Skin of body (tissue), 3 donors: ENCODE results near the gene LAMC3. TPM values are rescaled to one million over a fixed set of nuclear protein-coding genes. Genes with fewer than 3 reads are reported as not detected.
"Not testable (repeated sequence)": the region's sequence is repeated elsewhere in the genome, so short reads cannot be mapped to it uniquely, and the experiment has no call there.

ENCODE experiments used
- DNase-seq: peaks from one replicate; lab custom pipeline; 2025; lab: John Stamatoyannopoulos, UW
- small RNA-seq: library from RNA; depleted of rRNA; stranded (forward); fragments of <200 nt; gene quantifications from one replicate; pipeline ENCODE3, GENCODE V24; 2014; ENCODE audit warnings: low replicate concordance
- total RNA-seq: library from RNA; depleted of rRNA; stranded (reverse); fragments of >200 nt; gene quantifications from one replicate; pipeline ENCODE4 v1.2.3, GENCODE V29; 2014

LAMC3 gene
- total RNA-seq, 1 donor from 2014 or later, result 8.1 TPM

GRCh38 chr9:131114084-131114535 lies 105.1 kb downstream of the LAMC3 start:
- no peak for DNase-seq

- DNase-seq, result not testable (repeated sequence)
Observed at GRCh38 chr9:131115360-131115742, 106.4 kb downstream of the LAMC3 start.

DNA sequence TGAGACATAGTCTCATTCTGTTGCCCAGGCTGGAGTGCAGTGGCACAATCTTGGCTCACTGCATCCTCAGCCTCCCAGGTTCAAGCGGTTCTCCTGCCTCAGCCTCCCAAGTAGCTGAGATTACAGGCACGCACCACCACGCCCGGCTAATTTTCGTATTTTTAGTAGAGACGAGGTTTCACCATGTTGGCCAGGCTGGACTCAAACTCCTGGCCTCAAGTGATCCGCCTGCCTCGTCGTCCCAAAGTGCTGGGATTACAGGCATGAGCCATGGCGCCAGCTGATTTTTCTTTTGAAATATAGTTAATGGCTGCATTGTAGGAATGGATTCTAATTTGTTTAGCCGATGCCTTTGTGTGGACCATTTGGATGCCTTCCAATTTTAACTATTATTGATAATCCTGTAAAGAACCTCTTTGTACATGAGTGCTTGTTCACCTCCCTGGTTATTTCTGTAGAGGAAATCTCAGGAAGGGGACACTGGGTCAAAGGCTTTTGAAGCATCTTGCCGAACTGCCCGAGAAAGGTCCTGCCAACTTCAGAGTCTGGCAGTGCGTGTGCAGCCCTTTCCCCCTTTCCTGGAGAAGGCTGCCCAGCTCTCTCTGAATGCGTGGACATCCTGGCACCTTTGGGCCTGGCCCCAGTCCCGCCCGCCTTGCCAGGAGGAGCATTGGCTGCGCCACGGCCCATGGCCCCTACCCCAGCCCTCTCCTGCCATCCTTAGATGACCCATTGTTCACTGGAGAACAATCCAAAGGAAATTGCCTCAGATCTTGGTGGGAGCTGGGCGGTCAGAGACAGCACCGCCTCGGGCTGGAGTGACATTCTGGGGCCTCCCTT lies 107.5 kb downstream of the LAMC3 start:
- no peak for DNase-seq

DNA sequence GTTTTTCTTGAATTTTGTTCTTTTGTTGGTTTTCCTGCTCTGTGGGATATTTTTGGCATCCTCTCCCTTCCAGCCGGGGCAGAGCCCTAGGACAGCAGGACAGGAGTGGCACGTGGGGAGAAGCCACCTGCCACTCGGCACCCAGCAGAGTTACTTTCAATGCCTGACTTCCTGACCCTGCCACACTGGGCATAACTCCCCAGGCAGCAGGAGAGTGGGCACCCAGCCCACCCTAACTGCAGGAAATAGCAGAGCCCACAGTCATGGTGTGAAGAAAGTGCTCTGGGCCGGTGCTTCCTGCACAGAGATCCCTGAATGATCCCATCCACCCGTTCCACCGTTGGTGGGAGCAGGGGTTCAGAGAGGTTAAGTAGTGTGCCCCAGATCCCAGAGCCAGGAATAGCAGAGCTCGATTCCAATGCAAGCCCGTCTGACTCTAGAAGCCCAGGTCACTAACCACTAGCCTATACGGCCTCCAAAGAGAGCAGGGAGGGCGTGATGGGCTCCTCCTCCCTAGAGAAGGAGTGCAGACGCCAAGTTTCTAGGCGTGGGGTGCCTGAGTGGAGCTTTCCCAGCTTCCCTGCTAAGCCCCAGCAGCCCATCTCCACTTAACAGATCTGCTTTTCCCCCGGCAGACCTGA lies 108.3 kb downstream of the LAMC3 start:
- no peak for DNase-seq

- no peak for DNase-seq
Observed at GRCh38 chr9:131117762-131118145, 108.8 kb downstream of the LAMC3 start.

DNA sequence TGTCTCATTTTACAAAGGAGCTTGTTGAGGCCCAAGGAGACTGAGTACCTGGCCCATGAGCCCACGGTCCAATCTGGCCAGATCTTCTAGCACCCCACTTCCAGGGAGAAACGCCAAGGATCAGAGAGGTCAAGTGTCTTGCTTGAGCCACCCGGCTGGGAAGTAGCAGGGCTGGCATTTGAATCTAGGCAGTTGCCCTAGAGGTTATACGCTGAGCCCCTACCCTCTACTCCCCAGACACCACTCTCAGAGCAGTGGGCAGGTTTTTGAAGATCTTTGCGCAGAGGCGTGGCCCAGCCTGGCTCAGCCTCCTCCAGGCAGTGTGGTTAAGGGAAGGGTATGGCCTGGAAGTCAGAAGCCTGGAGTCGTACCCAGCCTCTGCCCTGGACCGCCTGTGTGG lies 110.6 kb downstream of the LAMC3 start:
- no peak for DNase-seq

GRCh38 chr9:131120620-131121228 lies 111.8 kb downstream of the LAMC3 start:
- DNase-seq, result no peak

DNA sequence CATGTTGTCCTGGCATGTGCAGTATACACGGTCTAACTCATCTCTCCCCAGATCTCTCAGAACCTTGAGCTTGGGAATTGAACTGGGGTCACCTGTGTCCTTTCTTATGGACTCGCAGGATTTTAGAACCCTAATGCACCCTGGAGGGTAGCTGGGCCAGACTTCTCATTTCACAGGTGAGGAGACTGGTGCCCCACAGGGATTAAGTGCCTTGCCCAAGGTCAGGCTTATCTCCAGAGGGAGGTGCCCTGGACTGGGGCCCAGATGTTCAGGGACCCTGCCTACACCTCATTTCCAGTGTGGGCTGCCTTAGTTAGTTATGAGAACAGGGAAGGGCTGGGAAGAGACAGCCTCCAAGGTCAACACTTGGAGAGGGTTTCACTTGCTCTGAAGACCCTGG lies 112.4 kb downstream of the LAMC3 start:
- no peak for DNase-seq

GRCh38 chr9:131122158-131122557 lies 113.2 kb downstream of the LAMC3 start:
- no peak for DNase-seq

DNA sequence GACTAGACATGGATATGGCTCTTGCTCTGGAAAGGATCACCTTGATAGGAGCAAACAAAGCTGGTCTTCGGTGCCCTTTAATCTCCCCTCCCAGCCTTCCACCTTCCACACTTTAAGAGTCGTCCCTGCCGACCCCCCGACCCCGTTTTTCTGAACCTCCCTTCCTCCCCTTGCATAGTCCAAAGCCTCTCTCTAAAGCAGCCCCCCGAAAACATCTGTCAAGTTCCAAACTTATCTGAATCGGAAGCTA lies 116.0 kb downstream of the LAMC3 start:
- no peak for DNase-seq

DNA sequence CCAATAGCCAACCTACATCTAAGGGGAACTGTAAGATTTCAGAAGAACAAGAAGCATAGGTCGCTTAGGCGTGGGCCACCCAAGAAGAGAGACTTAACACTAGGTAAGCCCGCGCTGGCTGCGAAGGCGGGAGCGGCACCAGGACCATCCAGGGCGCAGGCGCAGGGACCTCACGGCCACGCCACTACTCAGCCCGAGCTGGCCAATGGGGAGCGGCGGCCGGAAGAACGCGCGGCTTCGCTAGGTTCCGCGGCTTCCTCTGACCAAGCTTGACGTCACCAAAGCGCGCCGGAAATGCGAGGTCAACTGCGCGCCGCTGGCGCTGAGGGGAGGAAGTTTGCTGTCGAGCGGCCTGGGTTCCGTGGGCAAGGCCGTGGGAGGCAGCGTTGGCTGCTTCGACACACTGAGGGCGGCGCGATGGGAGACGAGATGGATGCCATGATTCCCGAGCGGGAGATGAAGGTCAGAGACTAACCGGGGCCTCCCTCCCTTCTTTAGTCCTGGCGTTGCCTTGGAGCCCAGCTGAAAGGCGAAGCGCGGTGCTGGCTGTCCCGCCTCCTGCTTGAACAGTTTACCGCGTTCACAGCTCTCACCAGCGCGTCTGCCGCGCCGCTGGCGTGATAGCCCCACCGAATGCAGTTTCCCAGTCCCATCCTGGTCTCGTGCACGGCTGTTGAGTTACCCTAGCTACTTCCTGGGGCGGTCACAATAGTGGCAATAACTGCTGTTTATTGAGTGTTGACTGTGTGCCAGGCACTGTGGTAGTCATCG lies 116.5 kb downstream of the LAMC3 start, which contains the start of gene NUP214:
TSS of gene NUP214 (plus strand) at position 299 of the 771 bp plus-strand sequence. CDS start at position 418, 119 bp downstream.
- peak; percentile 96 for DNase-seq

DNA sequence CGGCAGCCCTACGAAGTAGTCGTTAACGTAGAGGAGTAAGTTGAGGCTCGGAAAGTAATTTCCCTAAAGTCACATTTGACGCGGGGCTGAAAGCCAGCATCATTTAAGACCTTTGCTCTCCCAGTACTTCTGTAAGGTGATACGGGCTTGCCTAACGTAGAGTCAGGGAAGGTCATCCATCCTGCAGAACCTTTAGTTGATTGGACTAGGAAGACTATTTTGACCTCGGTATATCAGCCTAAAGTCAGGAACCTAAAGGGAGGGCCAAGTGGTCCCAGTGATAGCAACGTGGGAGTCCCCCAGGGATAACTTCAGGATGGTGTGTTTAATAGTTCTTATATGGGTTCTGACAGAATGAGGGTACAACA lies 117.1 kb downstream of the LAMC3 start:
- DNase-seq, result no peak

- DNase-seq, result no peak
Observed at GRCh38 chr9:131129183-131129582, 120.2 kb downstream of the LAMC3 start.

DNA sequence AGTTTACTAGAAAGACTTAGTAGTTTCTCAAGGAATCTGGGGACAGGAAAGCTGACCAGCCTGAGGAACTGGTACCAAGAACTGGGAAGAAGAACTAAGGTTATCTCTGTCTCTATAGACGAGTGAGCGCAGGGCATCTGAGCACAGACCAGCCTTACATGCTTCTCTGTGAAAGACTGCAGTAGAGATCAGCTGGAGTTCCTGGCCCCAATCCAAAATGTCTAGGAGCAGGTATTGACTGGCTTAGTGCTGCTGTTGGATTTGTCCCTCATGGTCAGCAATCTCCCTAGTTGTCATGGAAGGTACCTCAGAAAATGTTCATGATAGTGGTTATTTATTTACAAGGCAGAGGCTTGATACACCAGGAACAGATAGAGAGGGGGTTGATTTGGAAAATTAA lies 129.7 kb downstream of the LAMC3 start:
- no peak for DNase-seq

GRCh38 chr9:131140112-131140511 lies 131.1 kb downstream of the LAMC3 start:
- DNase-seq, result no peak

DNA sequence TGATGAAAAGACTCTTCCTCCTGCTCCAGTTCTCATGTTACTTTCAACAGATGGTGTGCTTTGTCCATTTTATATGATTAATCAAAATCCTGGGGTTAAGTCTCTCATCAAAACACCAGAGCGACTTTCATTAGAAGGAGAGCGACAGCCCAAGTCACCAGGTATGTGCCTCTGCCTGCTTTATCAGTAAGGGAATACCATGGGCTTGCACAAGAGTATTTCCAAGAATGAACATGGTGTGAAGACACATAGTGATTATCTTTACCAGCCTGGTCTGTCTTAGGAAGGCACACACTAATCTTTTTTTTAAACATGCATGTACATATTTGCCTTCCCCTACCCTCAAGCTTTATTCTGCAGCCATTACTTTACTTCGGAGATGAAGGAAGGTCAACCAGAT lies 131.6 kb downstream of the LAMC3 start:
- DNase-seq, result no peak

DNA sequence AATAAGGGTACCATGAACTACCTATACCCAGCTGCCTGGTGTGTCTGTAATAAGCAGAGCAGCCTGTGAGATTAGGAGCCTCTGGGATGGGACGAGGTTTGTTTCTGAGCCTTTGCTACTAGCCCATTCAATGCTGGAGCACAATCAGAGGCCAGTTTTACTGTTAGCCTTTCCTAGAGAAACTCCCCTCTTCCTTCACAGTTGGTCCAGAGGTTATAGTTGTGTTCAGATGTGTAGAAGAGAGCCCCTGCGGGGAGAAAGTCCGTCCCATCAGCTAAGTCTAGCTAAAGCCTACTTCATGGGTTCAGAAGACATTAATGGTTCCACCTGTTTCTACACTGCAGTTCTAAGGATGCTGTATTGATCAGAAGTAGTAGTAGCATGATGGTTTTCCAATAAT lies 133.2 kb downstream of the LAMC3 start:
- DNase-seq, result no peak

Small RNA genes lying within 50 kb of the gene (small RNA-seq; reads per million reads assigned to genes)
- not detected for gene RF00322
- not detected for gene RNU6-881P

Other genes starting within 250 kb of the LAMC3 start
- gene ABL1, start 173.9 kb upstream of the LAMC3 start, total RNA-seq, result 35.5 TPM
- gene QRFP, start 112.4 kb upstream of the LAMC3 start, total RNA-seq, result not detected
- gene FIBCD1, start 69.9 kb upstream of the LAMC3 start, total RNA-seq, result 0.10 TPM
- gene AIF1L, start 87.4 kb downstream of the LAMC3 start, total RNA-seq, result 8.1 TPM
- gene NUP214, start 116.4 kb downstream of the LAMC3 start, total RNA-seq, result 21.7 TPM